Adrenal gland (tissue), 5 donors: Measurements from ENCODE around the gene OPCML.

Experiments
- CTCF ChIP-seq, 6 experiments: fragments of 450-650 bp in 4 of 6; fragments of 200-600 bp in 2 of 6; sonication (generic) in 1 of 6; IDR thresholded peaks; 1 replicate in 5 of 6; 2 replicates in 1 of 6; pipeline versions ENCODE4 v1.5.1 to v1.8.0; 2016 to 2021; ENCODE audit warnings: antibody characterized with exemption in 6 of 6, mild to moderate bottlenecking in 2 of 6, moderate library complexity in 1 of 6
- POLR2A ChIP-seq, 2 donors: fragments of 450-650 bp; IDR thresholded peaks; one replicate each; pipeline ENCODE4 v1.6.1; 2017; ENCODE audit warnings: antibody characterized with exemption in 2 of 2, mild to moderate bottlenecking in 2 of 2, moderate library complexity in 1 of 2
- donor health status: DM: no; HTN: no; CAD: no.

- TF ChIP-seq CTCF (IDR thresholded peaks at IDR 0.05) = no peak
- TF ChIP-seq POLR2A (IDR thresholded peaks at IDR 0.05) = no peak
These were observed 1027.7 kb downstream of the OPCML start for GRCh38 chr11:132504501-132505041.
